HL-60 (cell line): ENCODE results near the gene NLRP10.

Experiments
- DNase-seq, 2 experiments: peaks; one replicate each; pipeline ENCODE4 v3.0.0-alpha.2; 2010 to 2020; ENCODE audit warnings: low read depth in 1 of 2, low spot score in 1 of 2
- H3K27ac ChIP-seq: fragments of 250-450 bp; sonication (Bioruptor Pico); replicated peaks from 2 replicates; pipeline ENCODE4 v1.5.1; 2020; ENCODE audit warnings: mild to moderate bottlenecking, moderate library complexity
- H3K27me3 ChIP-seq: fragments of 250-450 bp; sonication (Bioruptor Pico); 2 replicates; pipeline ENCODE4 v1.5.1; 2021; ENCODE audit warnings: mild to moderate bottlenecking, moderate library complexity; ENCODE audit not compliant: insufficient read depth, poor library complexity, severe bottlenecking
- H3K4me3 ChIP-seq: replicated peaks from 2 replicates; pipeline ENCODE4 v1.5.1; 2011; ENCODE audit warnings: mild to moderate bottlenecking, control low read depth, low read length; ENCODE audit not compliant: insufficient read depth
- GABPA ChIP-seq: IDR thresholded peaks from 2 replicates; pipeline ENCODE4 v1.6.1; 2012; ENCODE audit warnings: low read depth
- POLR2AphosphoS5 ChIP-seq: IDR thresholded peaks from 2 replicates; pipeline ENCODE4 v1.6.1; 2012; ENCODE audit warnings: low read depth
- SPI1 ChIP-seq: IDR thresholded peaks from 2 replicates; pipeline ENCODE4 v1.6.1; 2012; ENCODE audit warnings: low read depth, mild to moderate bottlenecking, borderline replicate concordance
- TF ChIP-seq, protein P1 (sequence below): IDR thresholded peaks from one replicate; pipeline ENCODE4 v1.5.1; 2011; ENCODE audit warnings: low read length, control low read depth, inconsistent platforms; ENCODE audit not compliant: insufficient read depth
- TF ChIP-seq, protein P2 (sequence below): IDR thresholded peaks from 2 replicates; pipeline ENCODE4 v1.6.1; 2012; ENCODE audit warnings: low read depth; ENCODE audit not compliant: insufficient replicate concordance

The NLRP10 gene

GRCh38 chr11:7931168-7931567 lies 34.1 kb downstream of the NLRP10 start, which contains the start of gene OR10A6:
Gene OR10A6, minus strand, starts transcription at chr11:7931268. Its CDS starts 2,606 bp downstream, at chr11:7928662.
- TF ChIP-seq, protein P1, sequence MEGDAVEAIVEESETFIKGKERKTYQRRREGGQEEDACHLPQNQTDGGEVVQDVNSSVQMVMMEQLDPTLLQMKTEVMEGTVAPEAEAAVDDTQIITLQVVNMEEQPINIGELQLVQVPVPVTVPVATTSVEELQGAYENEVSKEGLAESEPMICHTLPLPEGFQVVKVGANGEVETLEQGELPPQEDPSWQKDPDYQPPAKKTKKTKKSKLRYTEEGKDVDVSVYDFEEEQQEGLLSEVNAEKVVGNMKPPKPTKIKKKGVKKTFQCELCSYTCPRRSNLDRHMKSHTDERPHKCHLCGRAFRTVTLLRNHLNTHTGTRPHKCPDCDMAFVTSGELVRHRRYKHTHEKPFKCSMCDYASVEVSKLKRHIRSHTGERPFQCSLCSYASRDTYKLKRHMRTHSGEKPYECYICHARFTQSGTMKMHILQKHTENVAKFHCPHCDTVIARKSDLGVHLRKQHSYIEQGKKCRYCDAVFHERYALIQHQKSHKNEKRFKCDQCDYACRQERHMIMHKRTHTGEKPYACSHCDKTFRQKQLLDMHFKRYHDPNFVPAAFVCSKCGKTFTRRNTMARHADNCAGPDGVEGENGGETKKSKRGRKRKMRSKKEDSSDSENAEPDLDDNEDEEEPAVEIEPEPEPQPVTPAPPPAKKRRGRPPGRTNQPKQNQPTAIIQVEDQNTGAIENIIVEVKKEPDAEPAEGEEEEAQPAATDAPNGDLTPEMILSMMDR, result no peak
- no peak for DNase-seq
- no peaks in the 10 kb centered on the region for H3K27me3 ChIP-seq
- H3K27ac ChIP-seq, result no peak within 1 kb of the TSS
- no peak within 1 kb of the TSS for H3K4me3 ChIP-seq

DNA sequence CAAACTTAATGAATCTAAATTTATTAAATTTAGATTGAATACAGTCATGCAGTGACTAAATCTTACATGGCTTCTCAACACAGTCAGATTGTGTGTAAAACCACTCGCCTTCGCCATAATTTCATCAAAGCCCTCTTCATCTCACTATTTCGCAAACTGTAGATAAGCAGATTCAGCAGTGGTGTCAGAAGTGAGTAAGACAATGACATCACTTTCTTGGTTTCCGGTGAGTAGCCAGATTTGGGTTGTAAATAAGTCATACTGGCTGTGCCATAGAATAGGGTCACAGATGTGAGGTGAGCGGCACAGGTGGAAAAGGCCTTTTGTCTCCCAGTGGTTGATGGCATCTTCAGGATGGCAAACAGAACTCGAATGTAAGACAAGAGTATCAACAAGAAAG lies 37.6 kb downstream of the NLRP10 start:
- no peaks in the 10 kb centered on the region for H3K27me3 ChIP-seq
- no peak overlapping the region for H3K4me3 ChIP-seq
- no peak overlapping the region for H3K27ac ChIP-seq
- DNase-seq, result no peak
- no peak for TF ChIP-seq SPI1
- TF ChIP-seq, protein P2, sequence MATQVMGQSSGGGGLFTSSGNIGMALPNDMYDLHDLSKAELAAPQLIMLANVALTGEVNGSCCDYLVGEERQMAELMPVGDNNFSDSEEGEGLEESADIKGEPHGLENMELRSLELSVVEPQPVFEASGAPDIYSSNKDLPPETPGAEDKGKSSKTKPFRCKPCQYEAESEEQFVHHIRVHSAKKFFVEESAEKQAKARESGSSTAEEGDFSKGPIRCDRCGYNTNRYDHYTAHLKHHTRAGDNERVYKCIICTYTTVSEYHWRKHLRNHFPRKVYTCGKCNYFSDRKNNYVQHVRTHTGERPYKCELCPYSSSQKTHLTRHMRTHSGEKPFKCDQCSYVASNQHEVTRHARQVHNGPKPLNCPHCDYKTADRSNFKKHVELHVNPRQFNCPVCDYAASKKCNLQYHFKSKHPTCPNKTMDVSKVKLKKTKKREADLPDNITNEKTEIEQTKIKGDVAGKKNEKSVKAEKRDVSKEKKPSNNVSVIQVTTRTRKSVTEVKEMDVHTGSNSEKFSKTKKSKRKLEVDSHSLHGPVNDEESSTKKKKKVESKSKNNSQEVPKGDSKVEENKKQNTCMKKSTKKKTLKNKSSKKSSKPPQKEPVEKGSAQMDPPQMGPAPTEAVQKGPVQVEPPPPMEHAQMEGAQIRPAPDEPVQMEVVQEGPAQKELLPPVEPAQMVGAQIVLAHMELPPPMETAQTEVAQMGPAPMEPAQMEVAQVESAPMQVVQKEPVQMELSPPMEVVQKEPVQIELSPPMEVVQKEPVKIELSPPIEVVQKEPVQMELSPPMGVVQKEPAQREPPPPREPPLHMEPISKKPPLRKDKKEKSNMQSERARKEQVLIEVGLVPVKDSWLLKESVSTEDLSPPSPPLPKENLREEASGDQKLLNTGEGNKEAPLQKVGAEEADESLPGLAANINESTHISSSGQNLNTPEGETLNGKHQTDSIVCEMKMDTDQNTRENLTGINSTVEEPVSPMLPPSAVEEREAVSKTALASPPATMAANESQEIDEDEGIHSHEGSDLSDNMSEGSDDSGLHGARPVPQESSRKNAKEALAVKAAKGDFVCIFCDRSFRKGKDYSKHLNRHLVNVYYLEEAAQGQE, result no peak
- TF ChIP-seq GABPA, result no peak
- no peak for TF ChIP-seq POLR2AphosphoS5
- TF ChIP-seq, protein P1, result no peak

GRCh38 chr11:7924536-7924935 lies 40.7 kb downstream of the NLRP10 start:
- DNase-seq, result no peak
- H3K4me3 ChIP-seq, result no peak overlapping the region
- TF ChIP-seq, protein P1, result no peak

DNA sequence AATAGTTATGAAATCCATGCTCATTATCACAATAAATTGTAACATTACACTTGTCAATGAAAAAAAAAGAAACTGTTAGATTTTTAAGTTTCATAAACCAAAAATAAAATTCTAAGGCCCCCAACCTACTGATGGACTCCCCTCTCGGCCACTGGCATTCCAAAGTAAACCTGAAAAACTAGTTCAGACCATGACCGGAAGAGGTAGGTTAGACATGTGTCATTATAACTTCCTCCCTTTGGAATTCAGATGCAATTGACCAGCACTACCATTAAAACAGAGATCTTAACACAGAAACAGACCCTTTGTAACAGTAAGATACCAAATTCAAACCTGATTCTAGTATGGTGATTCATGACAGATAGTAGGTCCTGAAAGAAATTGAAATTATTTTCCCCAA lies 47.1 kb downstream of the NLRP10 start:
- no peak for DNase-seq
- Histone ChIP-seq H3K27ac (no peak overlapping the region), H3K4me3 (no peak overlapping the region), H3K27me3 (no peaks in the 10 kb centered on the region)
- TF ChIP-seq GABPA (no peak), POLR2AphosphoS5 (no peak), SPI1 (no peak)
- TF ChIP-seq, protein P1, result no peak
- TF ChIP-seq, protein P2, result no peak

More at GRCh38 chr11:7924536-7924935, 40.7 kb downstream of the NLRP10 start:
- no peaks in the 10 kb centered on the region for H3K27me3 ChIP-seq
- H3K27ac ChIP-seq, result no peak overlapping the region
